Lower leg skin (tissue), 4 donors: ENCODE measurements around the gene LIN54. TPM values are rescaled to one million over a fixed set of nuclear protein-coding genes. Genes with fewer than 3 reads are reported as not detected.

ENCODE experiments used
- DNase-seq, 2 donors: peaks; one replicate each; pipeline ENCODE4 v3.0.0-alpha.2; 2019; ENCODE audit warnings: low spot score in 2 of 2
- H3K4me3 ChIP-seq: fragments of 200-600 bp; sonication (generic); 2 replicates; pipeline ENCODE4 v1.5.1; 2017; ENCODE audit warnings: mild to moderate bottlenecking, low read depth; ENCODE audit not compliant: poor library complexity, severe bottlenecking
- CTCF ChIP-seq, 3 donors: fragments of 450-650 bp; IDR thresholded peaks; one replicate each; pipeline ENCODE4 v1.5.1; 2016; ENCODE audit warnings: antibody characterized with exemption in 3 of 3, mild to moderate bottlenecking in 3 of 3, moderate library complexity in 2 of 3
- POLR2A ChIP-seq, 2 donors: fragments of 450-650 bp; IDR thresholded peaks; one replicate each; pipeline ENCODE4 v1.6.1; 2016 to 2017; ENCODE audit warnings: antibody characterized with exemption in 2 of 2, mild to moderate bottlenecking in 1 of 2, moderate library complexity in 1 of 2
- whole genome bisulfite sequencing, 2 donors: methylation state at CpG; one replicate each; pipeline ENCODE4 v1.1.5; 2018; 5-methylcytosine and 5-hydroxymethylcytosine counted together
- intact Hi-C: fragments of 100-400 bp; cut with DNase I; formaldehyde crosslinking; loops from one replicate; pipeline ENCODE4 v1.15.0; 2023; ENCODE audit warnings: low total_unique reads
- total RNA-seq, 4 donors: library from RNA; depleted of rRNA; stranded (reverse); fragments of >200 nt; gene quantifications; one replicate each; pipeline ENCODE4 v1.1.0, GENCODE V29; 2016

Gene LIN54
- total RNA-seq, 4 donors from 2014 or later = 16.9 to 25.3 (median 17.8) TPM

- TF ChIP-seq POLR2A (IDR thresholded peaks at IDR 0.05) (no peak), CTCF (IDR thresholded peaks at IDR 0.05) (no peak)
- intact Hi-C loops = no loop called here
- H3K4me3 ChIP-seq = no peak overlapping the region
- DNase-seq = no peak
- WGBS, 2 donors = 28% methylated on average over 5 of the region's 5 CpGs
Observed at GRCh38 chr4:82886147-82886942, 124.3 kb downstream of the LIN54 start.

- intact Hi-C loops = no loop called here
- H3K4me3 ChIP-seq = no peak overlapping the region
- no peak for DNase-seq
- TF ChIP-seq CTCF (IDR thresholded peaks at IDR 0.05) = no peak
Observed at GRCh38 chr4:82885410-82885809, 125.2 kb downstream of the LIN54 start.

Other genes with a start within 250 kb of the LIN54 start
- 10 to 100 TPM in 2 of 4 donors, 1 to 10 TPM in 2; 4.6 to 16.9 (median 11.6) TPM for gene SCD5, start 212.0 kb downstream of the LIN54 start, total RNA-seq
- gene SEC31A, start 119.7 kb downstream of the LIN54 start, total RNA-seq = 100 to 1,000 TPM; 100 to 166 (median 118) TPM
- gene THAP9, start 110.1 kb downstream of the LIN54 start, total RNA-seq = 1 to 10 TPM; 3.2 to 3.8 (median 3.5) TPM
- 10 to 100 TPM; 18.4 to 56.5 (median 43.7) TPM for gene COPS4, start 24.4 kb upstream of the LIN54 start, total RNA-seq
- gene PLAC8, start 103.9 kb upstream of the LIN54 start, total RNA-seq = under 1 TPM in 2 of 4 donors, not detected in 2; 0.39 to 0.88 TPM